Heart left ventricle (tissue), 16 donors: ENCODE measurements around the gene TMEM120B. TPM values are rescaled to one million over a fixed set of nuclear protein-coding genes. Genes with fewer than 3 reads are reported as not detected.

ENCODE experiments used
- ATAC-seq, 4 donors: fragments of 200-7000 bp; cut with Tn5 transposase; one replicate each; pipeline ENCODE4 v1.9.1; 2020 to 2022; ENCODE audit warnings: moderate library complexity in 4 of 4, mild to moderate bottlenecking in 3 of 4, moderate number of reproducible peaks in 1 of 4
- DNase-seq, 5 donors: peaks; one replicate each; pipeline ENCODE4 v3.0.0-alpha.2; 2020
- H3K27ac ChIP-seq, 12 donors: fragments of 200-600 bp; sonication (generic) in 4 of 12; one replicate each; pipeline versions ENCODE4 v1.5.0 to v1.8.0; 2016 to 2022; ENCODE audit warnings: mild to moderate bottlenecking in 2 of 12
- H3K27me3 ChIP-seq, 9 donors: fragments of 200-600 bp; sonication (generic) in 2 of 9; one replicate each; pipeline versions ENCODE4 v1.5.1 to v1.8.0; 2016 to 2022; ENCODE audit warnings: mild to moderate bottlenecking in 3 of 9
- H3K36me3 ChIP-seq, 9 donors: fragments of 200-600 bp; sonication (generic) in 2 of 9; one replicate each; pipeline versions ENCODE4 v1.5.0 to v1.8.0; 2018 to 2022; ENCODE audit warnings: mild to moderate bottlenecking in 2 of 9
- H3K4me1 ChIP-seq, 12 donors: fragments of 200-600 bp; sonication (generic) in 4 of 12; one replicate each; pipeline versions ENCODE4 v1.5.0 to v1.8.0; 2016 to 2022; ENCODE audit warnings: mild to moderate bottlenecking in 3 of 12
- H3K4me3 ChIP-seq, 12 donors: fragments of 200-600 bp; sonication (generic) in 4 of 12; one replicate each; pipeline versions ENCODE4 v1.5.0 to v1.8.0; 2017 to 2022; ENCODE audit warnings: mild to moderate bottlenecking in 9 of 12, moderate library complexity in 4 of 12
- H3K9me3 ChIP-seq, 12 donors: fragments of 200-600 bp; sonication (generic) in 4 of 12; one replicate each; pipeline versions ENCODE4 v1.5.0 to v1.8.0; 2016 to 2022; ENCODE audit warnings: mild to moderate bottlenecking in 1 of 12
- POLR2A ChIP-seq, 2 donors: fragments of 450-650 bp; IDR thresholded peaks; one replicate each; pipeline ENCODE4 v1.6.1; 2017; ENCODE audit warnings: antibody characterized with exemption in 2 of 2, mild to moderate bottlenecking in 2 of 2, moderate library complexity in 2 of 2
- WGBS, 4 donors: extraction: QIAGEN DNeasy Blood & Tissue Kit in 2 of 4; methylation state at CpG; one replicate each; pipeline versions ENCODE4 v1.1.5 to v1.1.7; 2013 to 2018; 5-methylcytosine and 5-hydroxymethylcytosine counted together
- intact Hi-C, 10 donors: fragments of 100-400 bp; cut with DNase I; formaldehyde crosslinking; loops; one replicate each; pipeline versions ENCODE4 v1.11.1 to v1.14.2; 2022
- polyA plus RNA-seq, 2 donors: library from polyadenylated mRNA; stranded (reverse); fragments of 200-250 nt; gene quantifications; one replicate each; pipeline ENCODE4 v1.2.3, GENCODE V29; 2013
- total RNA-seq, 9 donors: library from RNA; depleted of rRNA in 2 of 9; stranded (reverse); fragments of >200 nt in 2 of 9; fragmentation: NEBNext Ultra II Directional in 3 of 9; extraction: Animal tissue kit (Norgen Biotek cat#: 25700) in 3 of 9; gene quantifications; one replicate each; pipeline versions ENCODE4 v1.1.0 to v1.2.4, GENCODE V29; 2016 to 2023
- TF ChIP-seq, protein P1 (sequence below), 12 donors: fragments of 200-600 bp; sonication (generic) in 4 of 12; IDR thresholded peaks; one replicate each; pipeline versions ENCODE4 v1.5.0 to v1.8.0; 2018 to 2022; ENCODE audit warnings: antibody characterized with exemption in 12 of 12, mild to moderate bottlenecking in 5 of 12
- donor health status: ischemic (EF 13 %, LVEDD 7.1; RV severe dilation, severe dysfunction).
- donor health status: healthy with polysubstance abuse.
- donor health status: DM: no; HTN: yes; CAD: no.
- donor health status: DM: no; HTN: no; CAD: no.
- donor health status: ischemic (EF 25% LVEDD 6.9; RV normal size, moderate dysfunction).
- donor health status: ischemic (EF 25% LVEDD 5.7; RV mildly dilated, moderate dysfunction).
- donor health status: healthy.
- donor health status: DM: yes; HTN: yes; CAD: no.
- donor health status: ischemic (EF 35%, LVEDD 5.7; RV mildly dilated, moderate dysfunction).
- donor health status: nonischemic (EF 11% LVEDD 7.7; RV severe dilation, severe dysfunction).
- donor health status: DM: yes; HTN: yes; CAD: no.
- donor health status: PGD.
- donor health status: ischemic (EF 29% LVEDD 5.4; RV normal size, mild dysfunction).
- donor health status: nonischemic (EF 23%, LVEDD 6.1; RV moderate dilation, normal function).

TMEM120B gene
- total and polyA plus RNA-seq, 11 donors, result 5.8 to 13.2 (median 7.6) TPM

DNA sequence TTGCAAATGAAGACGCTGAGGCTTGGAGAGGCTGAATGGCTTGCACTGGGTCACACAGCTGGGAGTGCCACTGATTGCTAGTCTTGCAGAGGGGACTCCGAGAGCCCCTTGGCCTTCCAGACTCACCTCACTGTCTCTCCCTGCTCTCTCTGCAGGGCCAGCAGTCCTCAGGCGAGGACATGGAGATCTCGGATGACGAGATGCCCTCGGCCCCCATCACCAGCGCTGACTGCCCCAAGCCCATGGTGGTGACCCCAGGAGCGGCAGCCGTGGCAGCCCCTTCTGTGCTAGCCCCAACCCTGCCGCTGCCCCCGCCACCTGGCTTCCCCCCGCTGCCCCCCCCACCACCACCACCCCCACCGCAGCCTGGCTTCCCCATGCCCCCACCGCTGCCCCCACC is 101.4 kb downstream of the TMEM120B start:
- H3K27ac ChIP-seq, result no peak overlapping the region
- WGBS, 4 donors, result 90 to 95% (median 93%) methylated on average over 5 to 14 of the region's 14 CpGs
- TF ChIP-seq POLR2A (IDR thresholded peaks at IDR 0.05), result no peak
- TF ChIP-seq, protein P1, sequence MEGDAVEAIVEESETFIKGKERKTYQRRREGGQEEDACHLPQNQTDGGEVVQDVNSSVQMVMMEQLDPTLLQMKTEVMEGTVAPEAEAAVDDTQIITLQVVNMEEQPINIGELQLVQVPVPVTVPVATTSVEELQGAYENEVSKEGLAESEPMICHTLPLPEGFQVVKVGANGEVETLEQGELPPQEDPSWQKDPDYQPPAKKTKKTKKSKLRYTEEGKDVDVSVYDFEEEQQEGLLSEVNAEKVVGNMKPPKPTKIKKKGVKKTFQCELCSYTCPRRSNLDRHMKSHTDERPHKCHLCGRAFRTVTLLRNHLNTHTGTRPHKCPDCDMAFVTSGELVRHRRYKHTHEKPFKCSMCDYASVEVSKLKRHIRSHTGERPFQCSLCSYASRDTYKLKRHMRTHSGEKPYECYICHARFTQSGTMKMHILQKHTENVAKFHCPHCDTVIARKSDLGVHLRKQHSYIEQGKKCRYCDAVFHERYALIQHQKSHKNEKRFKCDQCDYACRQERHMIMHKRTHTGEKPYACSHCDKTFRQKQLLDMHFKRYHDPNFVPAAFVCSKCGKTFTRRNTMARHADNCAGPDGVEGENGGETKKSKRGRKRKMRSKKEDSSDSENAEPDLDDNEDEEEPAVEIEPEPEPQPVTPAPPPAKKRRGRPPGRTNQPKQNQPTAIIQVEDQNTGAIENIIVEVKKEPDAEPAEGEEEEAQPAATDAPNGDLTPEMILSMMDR (IDR thresholded peaks at IDR 0.05), result no peak
- DNase-seq (no peak), ATAC-seq (no peak)
- H3K4me1 ChIP-seq, result peaks cover 0 to 41% (median 33%) of the 10 kb centered on the region in 12 donors
- H3K36me3 ChIP-seq, result peaks cover 8 to 80% (median 67%) of the 10 kb centered on the region in 9 donors
- no peaks in the 10 kb centered on the region for H3K27me3 ChIP-seq
- H3K4me3 ChIP-seq, result no peak overlapping the region
- no peaks in the 10 kb centered on the region for H3K9me3 ChIP-seq
- intact Hi-C loops, result loop anchor here (2.0 to 5.0 kb wide), 5 partner anchors 19 to 117 kb away; partner anchors contain the start of gene PSMD9 (in 2 of the 10)

DNA sequence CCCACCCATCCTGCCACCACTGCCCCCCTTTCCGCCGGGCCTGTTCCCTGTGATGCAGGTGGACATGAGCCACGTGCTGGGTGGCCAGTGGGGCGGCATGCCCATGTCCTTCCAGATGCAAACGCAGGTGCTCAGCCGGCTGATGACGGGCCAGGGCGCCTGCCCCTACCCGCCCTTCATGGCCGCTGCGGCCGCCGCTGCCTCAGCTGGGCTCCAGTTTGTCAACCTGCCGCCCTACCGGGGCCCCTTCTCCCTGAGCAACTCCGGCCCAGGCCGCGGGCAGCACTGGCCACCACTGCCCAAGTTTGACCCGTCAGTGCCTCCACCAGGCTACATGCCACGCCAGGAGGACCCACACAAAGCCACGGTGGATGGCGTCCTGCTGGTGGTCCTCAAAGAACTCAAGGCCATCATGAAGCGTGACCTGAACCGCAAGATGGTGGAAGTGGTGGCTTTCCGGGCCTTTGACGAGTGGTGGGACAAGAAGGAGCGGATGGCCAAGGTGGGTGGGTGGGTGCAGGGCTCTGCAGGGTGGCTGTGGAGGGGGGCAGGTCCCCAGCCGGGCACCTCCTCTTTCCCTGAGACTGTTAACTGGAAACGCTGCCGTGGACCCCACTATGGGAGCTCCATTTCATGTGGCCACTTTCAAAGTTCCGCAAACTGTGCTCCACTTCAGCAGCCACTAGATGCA is 102.0 kb downstream of the TMEM120B start:
- Histone ChIP-seq H3K27ac (no peak overlapping the region), H3K4me1 (peaks cover 0 to 41% (median 33%) of the 10 kb centered on the region in 12 donors), H3K9me3 (no peaks in the 10 kb centered on the region), H3K36me3 (peaks cover 8 to 80% (median 67%) of the 10 kb centered on the region in 9 donors), H3K27me3 (no peaks in the 10 kb centered on the region), H3K4me3 (no peak overlapping the region)
- DNase-seq (peak in 2 of 5 donors; percentile 19 to 61), ATAC-seq (no peak)
- TF ChIP-seq POLR2A (IDR thresholded peaks at IDR 0.05), result no peak
- TF ChIP-seq, protein P1 (IDR thresholded peaks at IDR 0.05), result no peak
- 93 to 97% (median 93%) methylated on average over 17 to 31 of the region's 31 CpGs for WGBS, 4 donors
- intact Hi-C loops, result loop anchor here in 7 of 10 donors (5.0 kb wide), 3 partner anchors 37 to 117 kb away; partner anchors contain the start of gene PSMD9 (in 2 of the 7)

DNA sequence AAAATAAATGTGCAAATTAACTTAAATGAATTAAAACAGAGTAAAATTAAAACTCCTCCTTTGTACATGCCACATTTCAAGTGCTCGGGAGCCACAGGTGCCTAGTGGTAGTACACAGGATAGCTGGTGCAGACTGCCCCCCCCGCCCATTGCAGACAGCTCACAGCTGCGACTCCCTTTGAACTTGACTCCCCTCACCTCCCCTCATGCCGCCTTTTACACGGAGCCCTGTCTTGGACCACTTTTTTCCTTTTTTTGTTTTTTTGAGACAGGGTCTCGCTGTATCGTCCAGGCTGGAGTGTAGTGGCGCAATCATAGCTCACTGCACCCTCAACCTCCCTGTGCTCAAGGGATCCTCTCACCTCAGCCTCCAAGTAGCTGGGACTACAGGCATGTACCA is 102.7 kb downstream of the TMEM120B start:
- Histone ChIP-seq H3K36me3 (peaks cover 8 to 80% (median 67%) of the 10 kb centered on the region in 9 donors), H3K4me3 (no peak overlapping the region), H3K27me3 (no peaks in the 10 kb centered on the region), H3K4me1 (peaks cover 0 to 38% (median 31%) of the 10 kb centered on the region in 12 donors), H3K27ac (no peak overlapping the region), H3K9me3 (no peaks in the 10 kb centered on the region)
- no peak for ATAC-seq
- intact Hi-C loops, result no loop called here
- TF ChIP-seq, protein P1 (IDR thresholded peaks at IDR 0.05), result no peak
- TF ChIP-seq POLR2A (IDR thresholded peaks at IDR 0.05), result no peak
- WGBS, 4 donors, result 87 to 93% (median 93%) methylated on average over 8 of the region's 8 CpGs
- no peak for DNase-seq

DNA sequence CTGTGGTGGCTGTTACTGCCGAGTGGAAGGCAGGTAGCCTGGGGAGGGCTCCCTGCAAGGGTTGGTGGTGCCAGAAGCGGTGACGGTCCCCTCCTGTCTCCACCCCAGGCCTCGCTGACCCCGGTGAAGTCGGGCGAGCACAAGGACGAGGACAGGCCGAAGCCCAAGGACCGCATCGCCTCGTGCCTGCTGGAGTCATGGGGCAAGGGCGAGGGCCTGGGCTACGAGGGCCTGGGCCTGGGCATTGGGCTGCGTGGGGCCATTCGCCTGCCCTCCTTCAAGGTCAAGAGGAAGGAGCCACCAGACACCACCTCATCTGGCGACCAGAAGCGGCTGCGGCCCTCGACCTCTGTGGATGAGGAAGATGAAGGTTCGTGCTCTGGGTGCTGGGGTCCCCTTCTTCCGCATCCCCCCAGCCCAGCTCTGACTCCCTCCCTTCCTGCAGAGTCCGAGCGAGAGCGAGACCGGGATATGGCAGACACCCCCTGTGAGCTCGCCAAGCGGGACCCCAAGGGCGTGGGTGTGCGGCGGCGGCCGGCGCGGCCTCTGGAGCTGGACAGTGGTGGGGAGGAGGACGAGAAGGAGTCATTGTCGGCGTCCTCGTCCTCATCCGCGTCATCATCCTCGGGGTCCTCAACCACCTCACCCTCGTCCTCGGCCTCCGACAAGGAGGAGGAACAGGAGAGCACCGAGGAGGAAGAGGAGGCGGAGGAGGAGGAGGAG is 104.5 kb downstream of the TMEM120B start:
- H3K4me1 ChIP-seq, result peaks cover 0 to 19% (median 14%) of the 10 kb centered on the region in 12 donors

More for the DNA sequence above, 104.5 kb downstream of the TMEM120B start:
- H3K27ac ChIP-seq, result no peak overlapping the region
- intact Hi-C loops, result no loop called here
- H3K27me3 ChIP-seq, result no peaks in the 10 kb centered on the region
- H3K36me3 ChIP-seq, result peaks cover 8 to 89% (median 78%) of the 10 kb centered on the region in 9 donors
- WGBS, 4 donors, result 92 to 93% (median 93%) methylated on average over 41 to 47 of the region's 47 CpGs
- H3K4me3 ChIP-seq, result no peak overlapping the region
- DNase-seq, result peak in 2 of 5 donors; percentile 31 to 62
- no peak for TF ChIP-seq POLR2A (IDR thresholded peaks at IDR 0.05)
- TF ChIP-seq, protein P1 (IDR thresholded peaks at IDR 0.05), result no peak
- no peak for ATAC-seq
- H3K9me3 ChIP-seq, result no peaks in the 10 kb centered on the region
